HS-27A (cell line): ENCODE results near the gene MOB3B.
A peak's percentile ranks its signal among the peaks of the same experiment; 100 is the strongest.
"Not testable (repeated sequence)": the region's sequence is repeated elsewhere in the genome, so short reads cannot be mapped to it uniquely, and the experiment has no call there.

Source experiments
- DNase-seq: peaks from one replicate; pipeline ENCODE4 v3.0.0-alpha.2; 2012; ENCODE audit warnings: low read depth, missing footprints

MOB3B gene

DNA sequence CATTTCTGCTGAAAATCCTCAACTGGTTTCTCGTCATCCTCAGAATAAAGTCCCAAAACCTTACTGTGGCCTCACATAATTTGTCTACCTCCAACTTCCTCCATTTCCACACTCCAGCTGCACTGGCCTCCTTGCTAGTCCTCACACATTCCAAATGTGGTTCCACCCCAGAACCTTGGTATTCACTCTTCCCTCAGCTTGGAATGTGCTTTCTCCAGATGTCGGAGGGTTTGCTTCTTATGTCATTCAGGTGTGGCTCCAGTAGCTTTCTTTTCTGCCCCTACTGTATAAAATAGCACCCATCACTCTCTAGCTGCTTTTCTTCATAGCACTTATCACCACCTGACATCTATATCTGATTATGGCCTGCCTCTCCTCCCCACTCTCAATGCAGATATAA, 108.0 kb downstream of the MOB3B start:
- no peak for DNase-seq

DNA sequence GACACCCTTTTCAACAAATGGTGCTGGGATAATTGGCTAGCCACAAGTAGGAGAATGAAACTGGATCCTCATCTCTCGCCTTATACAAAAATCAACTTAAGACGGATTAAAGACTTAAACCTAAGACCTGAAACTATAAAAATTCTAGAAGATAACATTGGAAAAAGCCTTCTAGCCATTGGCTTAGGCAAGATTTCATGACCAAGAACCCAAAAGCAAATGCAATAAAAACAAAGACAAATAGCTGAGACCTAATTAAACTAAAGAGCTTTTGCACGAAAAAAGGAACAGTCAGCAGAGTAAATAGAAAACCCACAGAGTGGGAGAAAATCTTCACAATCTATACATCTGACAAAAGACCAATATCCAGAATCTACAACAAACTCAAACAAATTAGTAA, 110.1 kb downstream of the MOB3B start:
- not testable (repeated sequence) for DNase-seq

DNA sequence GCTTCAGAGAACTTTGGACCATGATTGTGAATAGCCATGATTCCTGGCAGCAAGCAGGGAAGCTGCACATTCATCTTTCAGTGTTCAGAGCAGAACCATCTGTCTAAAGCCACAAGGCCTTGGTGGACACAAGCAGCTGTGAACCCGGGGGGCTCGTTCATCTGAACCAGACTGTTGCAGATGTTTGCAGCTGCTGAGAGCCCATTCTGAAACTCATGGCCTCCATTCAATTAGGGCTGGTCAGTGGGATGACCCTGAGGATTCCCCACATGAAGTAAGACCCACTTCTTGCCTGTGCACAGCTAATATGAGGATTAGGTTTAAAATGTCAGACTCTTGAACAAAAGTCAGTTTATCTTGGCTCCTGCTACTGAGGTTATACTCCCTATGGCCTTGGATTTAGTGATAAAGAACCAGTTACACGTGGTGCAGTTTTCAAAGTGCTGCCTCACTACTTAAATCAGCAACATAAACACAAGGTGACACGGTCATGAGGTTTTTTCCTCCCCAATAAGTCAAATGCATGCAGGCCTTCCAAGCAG, 115.3 kb downstream of the MOB3B start:
- DNase-seq: no peak

DNA sequence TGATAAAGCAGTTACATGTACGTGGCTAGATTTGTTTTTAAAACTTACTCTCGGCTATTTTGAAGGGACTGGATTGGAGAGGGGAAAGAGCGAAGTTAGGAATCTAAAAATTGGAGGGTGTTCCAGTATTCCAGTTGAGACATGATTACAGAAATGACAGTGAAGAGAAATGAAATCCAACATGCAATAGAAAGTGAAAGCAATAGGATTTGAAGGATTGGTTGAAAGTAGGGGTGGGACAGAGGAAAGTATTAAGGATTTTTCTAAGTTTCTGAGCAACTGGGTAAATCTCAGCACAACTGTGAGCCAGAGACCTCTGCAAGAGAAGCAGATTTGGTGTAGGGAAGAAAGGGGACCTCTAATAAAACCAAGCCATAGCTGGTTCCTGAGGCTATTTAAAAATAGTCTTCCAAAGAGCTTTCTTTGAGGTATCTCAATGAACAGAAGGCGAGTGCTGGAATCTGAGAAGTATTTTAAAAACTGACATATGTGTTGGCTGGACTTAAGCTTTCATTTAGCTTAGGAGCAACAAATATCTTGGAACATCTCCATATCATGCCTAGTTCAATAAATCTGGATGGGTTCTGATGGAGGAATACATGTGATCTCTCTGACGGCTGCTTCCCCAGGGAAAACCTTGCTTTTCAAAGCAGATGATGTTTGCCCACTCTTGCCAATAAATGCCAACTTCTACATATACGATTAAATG, 115.9 kb downstream of the MOB3B start:
- DNase-seq: no peak

DNA sequence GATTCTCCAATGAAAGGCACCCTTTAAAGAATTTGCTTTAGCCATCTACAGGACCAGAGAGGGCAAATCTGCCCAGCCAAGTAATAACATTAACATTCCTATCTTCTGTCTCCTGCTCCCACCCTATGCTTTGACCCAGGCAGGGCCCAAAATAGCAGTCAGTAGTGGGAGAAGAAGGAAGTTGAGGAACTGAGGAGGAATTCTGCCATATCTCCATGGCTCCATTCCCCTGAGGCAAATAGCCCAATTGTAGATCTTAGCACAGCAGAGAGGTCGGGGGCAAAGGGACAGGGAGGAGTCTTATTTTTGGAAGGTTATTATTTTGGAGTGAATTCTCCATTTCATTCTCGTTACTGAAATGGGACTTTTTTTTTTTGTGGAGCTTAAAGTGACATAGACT, 116.7 kb downstream of the MOB3B start:
- DNase-seq: no peak

DNA sequence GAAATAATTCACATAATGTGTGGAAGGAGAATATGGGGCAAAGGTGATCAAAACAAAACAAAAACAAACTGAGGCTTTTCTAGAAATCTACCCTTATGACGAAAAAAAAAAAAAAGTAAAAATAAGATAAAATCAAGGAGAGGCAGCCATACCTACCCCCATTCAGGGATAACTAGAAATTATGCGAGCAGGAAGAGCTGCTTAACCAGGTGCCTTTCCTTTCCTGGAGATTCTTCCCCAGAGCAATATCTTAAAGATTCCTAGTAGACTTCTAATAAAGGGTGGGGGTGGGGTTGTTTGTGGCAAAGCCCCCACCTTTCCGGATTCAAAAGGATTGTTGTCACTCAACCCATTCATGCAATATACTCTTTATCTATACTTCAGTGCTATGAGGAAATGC, 117.5 kb downstream of the MOB3B start:
- DNase-seq: no peak

DNA sequence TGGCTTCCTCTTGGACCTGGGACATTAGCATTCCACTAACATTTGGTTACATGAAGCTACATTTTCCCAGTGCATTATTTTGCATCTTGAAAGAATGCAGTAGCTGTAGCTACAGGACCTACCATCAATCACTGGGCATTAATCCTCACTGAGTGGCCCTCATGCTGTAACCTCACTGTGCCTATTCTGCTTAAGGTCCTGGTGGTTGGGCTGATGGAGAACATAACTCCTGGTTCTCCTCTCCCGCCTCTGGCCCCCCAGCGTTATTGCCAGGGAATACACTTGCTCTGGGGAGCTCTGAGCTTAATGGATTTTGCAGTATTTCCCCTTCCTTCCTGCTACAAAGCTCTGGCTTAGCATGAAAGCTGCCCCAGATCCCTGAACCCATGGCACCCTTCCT, 121.1 kb downstream of the MOB3B start:
- no peak for DNase-seq

DNA sequence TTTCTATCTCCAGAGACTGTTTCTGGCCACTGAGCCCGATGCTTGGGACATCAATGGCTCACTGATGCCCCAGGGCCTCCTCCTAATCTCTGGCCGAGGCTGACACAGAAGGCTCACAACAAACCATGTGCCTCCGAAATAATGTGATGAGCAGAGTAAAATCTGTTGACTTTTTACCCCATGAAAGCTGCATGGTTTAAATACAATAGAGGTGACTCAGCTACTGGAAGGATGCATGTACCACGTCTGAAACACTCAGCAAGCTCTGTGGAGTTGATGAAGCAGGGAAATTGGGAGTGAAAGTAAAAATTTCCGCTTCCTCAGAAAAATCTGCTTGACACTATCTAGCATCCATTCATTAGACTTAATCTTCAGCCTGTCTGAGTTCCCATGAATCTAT, 121.6 kb downstream of the MOB3B start:
- DNase-seq: peak; percentile 51

DNA sequence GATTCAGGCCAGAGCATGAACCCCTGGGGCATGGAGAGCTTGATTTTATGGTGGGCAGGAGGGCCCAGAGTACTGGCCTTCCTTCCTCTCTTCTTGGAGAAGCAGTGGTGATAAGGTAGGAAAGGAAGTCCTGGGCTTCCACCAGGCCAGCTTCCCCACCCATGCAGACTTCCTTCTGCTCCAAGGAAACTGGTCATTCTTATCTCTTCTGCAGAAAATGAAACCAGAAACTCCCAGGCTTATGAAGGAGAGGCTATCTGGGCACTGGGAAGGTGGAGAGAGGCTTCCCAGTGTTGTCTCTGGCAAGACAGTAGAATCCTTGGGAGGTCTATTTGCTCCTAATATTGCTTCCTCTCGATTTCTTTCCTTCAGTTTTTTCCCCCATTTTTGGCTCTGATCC, 122.1 kb downstream of the MOB3B start:
- no peak for DNase-seq

DNA sequence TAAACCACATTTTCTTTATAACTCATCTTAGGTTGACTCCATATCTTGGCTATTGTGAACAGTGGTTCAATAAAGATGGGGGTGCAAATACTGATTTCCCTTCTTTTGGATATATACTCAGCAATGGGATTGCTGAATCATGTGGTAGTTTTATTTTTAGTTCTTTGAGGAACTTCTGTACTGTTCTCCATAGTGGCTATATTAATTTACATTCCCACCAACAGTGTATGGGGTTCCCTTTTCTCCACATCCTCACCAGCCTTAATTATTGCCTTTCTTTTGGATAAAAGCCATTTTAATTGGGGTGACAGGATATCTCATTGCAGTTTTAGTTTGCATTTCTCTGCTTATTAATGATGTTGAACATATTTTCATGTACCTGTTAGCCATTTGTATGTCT, 125.0 kb downstream of the MOB3B start:
- DNase-seq: no peak

DNA sequence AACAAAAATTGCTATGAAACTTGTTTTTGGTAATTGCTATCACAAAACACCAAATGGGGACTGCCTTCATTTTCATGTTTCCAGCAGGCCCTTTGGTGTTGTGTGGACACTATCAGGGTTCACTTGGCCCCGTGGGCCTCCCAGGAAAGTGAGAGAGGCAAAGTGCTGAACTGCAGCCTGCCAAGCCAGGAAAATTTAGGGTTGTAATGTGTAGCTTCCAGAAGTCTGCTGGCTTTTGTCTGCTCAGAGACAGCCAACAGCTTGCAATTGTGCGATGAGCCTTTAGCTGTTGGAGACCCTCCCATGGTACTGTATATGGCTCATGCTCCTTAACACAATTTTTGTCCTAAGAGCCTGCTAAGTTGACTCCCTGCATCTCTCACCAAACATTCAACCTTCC, 127.0 kb downstream of the MOB3B start:
- no peak for DNase-seq

DNA sequence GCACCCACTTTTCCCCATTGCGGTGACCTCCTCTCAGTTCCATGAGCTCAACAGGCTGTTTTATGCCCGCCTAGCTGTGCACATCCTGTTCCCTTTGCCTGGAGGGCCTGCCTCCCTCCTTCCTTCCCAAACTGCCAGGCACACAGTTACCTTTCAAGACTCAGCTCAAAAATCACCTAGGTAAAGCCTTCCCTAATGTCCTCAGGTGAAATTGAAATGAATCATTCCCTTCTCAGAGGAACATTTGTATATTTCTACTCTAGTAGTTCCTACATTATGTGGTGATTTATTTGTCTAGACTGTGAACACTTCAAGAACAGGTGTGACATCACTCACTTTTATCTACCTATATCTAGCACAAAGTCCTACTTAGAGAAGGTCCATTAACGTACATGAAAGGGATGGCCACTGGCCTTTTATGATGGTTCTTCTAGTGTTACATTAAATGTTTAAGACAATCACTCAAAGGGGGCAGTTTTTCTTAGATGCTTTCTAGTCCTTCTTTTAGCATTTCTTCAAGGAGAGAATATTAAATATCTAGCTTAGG, 129.2 kb downstream of the MOB3B start:
- DNase-seq: no peak

DNA sequence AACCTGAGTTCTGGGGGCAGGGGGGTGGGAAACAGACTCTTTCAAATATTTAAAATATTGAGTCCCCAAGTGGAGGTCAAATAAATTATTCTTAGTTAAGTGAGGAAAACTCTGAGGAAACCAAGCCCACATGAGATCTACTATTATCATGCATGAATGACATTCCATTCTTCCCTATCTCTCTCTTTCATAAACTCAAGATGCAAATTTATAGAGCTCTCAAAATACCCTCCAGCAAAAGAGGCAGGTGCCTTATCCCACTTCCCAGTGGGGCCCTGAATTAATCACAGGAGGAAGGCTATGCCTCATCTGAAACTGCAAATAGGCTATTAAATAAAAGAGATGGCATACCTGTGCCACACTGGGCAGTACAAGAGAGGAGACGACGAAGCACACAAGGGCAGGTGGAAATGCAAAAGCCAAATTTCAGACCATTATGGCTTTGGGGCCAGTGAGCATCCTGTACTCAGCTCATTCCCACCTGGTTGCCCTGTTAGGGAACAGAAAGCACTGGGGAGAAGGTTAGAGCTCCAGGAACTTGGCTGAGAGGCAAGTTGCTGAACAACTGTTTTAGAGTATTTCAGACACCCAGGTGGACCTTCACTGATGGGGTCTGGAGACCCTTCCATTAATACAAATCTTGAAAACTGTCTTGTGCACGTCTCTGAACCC, 130.5 kb downstream of the MOB3B start:
- no peak for DNase-seq

DNA sequence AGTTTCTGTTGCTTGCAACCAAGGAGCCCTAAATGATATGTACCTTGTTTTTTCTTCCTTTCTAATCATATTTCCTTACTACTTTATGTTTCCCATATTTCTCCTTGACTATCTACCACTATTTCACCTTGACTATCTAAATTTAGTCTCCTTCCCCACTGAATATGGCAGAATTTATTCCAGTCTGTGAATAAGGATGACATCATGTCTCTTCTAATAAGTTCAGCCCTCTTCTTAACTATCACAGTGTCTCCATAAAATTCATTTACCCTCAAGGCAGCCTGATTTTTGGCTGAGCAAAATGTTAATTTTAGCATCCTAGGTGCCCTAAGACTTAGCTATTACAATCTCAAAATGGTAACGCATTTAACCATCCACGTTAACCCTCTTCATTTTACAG, 133.1 kb downstream of the MOB3B start:
- no peak for DNase-seq

DNA sequence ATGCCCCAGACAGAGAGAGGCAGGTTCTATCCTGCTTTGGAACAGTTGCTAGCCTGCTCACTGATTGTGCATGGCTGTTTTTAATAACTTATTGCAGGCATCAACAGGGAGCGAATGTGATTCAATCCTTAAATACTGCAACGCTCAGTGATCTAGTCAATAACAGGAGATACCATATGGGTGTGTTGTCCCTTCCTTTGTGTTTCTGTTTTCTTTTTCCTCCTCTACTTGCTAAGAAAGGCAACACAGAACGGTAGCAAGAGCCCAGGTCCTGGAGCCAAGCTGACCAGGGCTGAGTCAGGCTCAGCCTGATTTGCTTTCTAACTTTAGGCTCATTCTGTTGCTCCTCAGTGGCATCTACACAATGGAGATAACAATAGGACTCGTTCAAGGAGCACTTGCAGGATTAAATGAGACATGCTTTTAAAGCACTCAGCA, 134.1 kb downstream of the MOB3B start:
- DNase-seq: no peak

DNA sequence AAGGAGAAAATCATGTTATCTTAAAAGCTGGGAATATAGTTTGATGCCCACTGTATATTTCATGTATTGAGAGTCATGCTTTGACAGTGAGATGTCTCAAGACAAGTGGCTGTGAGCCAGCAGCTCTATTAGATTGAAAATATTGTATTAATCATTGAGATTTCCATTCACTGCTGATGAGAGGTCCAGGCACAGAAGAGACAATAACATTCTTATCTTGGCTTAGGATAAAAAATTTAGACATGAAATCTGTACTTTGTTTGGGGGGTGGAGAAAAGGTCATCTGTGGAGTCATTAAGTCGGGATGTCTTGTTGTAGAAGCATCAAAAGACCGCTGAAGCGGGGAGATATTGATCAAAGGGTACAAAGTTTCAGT, 134.8 kb downstream of the MOB3B start:
- no peak for DNase-seq

DNA sequence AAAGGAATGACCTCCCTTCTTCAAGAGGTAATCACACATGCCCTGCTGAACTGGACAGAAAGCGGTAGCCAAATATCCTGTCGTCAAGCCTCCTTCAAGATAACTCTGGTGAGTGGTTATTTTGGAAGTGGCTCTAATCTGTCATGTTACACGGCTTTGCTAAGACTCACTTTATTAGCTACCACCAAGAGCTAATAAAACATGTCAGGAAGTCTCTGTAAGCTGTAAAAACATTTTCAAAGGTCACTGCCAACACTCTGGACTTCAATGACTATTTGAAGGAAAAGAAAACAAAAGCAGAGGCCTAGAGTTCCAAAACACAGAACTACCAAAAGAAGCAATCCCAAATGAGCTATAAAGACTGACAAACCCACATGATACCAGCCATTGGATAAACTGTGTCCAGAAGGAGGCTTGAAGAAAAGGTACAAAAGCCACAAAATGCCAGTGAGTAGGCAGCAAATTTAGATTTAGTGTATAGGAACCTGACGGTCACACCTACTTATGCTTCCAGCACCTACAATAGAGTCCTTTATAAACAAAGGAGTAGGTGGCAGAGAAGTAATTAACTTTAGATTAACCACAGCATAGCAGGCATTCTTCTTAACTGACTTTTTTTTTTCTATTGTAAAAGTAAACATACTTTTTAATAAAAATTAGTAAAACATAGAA, 135.3 kb downstream of the MOB3B start:
- DNase-seq: no peak

DNA sequence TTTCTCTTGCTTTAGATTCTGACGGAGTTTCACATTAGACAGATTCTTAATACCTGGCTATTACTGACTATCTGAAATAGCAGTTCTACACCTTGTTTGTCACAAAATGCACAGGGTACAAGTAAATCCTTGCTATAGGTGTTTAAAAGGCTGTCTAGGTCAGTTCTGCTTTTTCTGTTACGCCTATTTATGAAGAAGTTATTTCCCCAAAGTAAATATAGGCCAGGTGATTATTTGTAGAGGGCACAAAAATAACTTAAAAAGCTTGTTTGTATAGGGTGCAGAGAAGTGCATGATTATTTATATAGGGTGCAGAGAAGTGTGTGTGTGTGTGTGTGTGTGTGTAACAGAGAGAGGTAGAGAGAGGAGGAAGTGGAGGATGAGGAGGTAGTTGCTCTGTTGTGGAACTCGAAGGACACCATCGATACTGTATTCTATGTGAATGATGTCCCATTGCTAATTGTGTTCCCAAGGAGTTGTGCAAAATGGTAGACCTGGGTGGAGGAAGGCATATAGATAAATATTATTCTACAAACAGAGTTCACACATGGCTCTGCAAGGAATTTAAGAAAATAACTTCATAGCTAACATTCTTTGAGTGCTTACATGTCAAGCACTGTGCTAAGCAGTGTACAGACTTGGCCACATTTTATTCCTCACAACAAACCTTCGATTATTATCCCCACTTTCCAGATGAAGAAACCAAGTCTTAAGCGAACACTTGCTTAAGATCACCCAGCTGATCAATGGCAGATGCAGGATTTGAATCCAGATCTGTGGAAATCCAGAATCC, 136.4 kb downstream of the MOB3B start:
- DNase-seq: no peak

DNA sequence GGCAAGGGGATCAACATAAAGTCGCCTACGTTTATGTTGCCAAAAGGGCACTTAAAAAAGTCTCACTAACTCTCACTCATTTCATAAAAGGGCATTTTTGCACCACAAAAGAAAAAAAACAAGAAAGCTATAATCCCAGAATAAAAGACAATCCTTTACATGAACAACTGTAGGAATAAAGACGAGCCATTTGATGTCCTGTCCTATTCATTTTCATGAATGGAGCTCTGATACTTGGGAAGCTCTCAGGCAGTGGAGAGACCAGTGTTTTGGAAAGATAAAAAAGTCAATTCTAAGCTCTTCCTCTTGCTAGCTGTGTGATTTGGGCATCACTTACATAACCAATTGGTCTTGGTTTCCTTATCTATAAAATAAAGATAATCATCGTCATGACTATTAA, 137.2 kb downstream of the MOB3B start:
- no peak for DNase-seq

DNA sequence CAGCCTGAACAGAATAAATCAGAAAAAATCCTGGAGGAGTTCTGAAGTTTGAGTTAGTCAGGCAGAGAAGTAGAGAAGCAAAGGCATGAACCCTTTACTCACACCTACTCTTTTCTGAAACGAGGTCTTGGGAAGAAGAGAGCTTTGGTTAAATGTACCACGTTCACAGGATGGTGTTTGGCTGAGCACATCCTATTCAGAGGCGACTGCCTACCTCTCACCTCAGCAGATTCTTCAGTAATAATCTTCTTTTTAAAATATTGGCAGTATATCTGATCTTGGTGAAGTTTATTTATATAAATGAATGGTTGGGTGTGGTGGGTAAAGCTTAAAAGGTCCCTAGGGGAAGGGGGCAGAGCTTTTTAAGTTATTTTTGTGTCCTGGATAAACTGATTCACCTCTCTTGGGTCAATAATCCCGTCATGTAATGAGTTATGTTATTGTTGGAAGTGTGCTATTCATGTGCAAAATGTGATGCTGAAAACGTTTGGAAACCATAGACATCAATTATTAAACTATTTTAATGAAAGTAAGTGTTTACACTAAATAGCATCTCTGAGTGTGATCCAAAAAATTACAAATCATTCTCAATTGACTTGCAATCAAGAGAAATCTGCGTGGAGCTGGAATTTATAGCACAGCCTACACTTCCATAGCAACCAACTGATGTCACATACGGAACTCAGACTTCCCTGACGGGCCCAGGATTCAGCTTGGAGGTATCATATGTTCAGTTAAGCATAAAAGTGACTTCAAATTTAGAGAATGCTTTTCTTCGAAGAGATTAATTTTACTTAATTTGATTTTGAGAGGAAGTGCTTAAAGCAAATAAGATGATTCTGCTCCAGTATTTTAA, 138.3 kb downstream of the MOB3B start:
- no peak for DNase-seq

DNA sequence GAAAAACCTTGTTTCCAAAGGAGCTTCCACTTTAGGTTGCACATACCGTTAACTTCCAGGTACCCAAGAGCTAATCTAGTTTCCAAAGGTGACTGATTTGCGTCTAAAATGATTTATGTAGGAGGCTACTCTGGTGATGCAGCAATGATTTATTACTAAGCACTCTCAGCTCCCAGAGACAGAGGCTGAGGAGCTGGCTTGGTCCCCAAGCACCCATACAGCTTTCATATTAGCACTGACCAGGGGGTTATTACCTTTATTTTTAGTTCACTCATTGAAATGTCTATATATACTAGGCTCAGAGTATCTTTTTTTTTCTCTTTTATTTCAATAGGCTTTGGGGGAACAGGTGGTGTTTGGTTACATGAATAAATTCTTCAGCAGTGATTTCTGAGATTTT, 141.5 kb downstream of the MOB3B start:
- DNase-seq: no peak
